ENCODE data around the gene ACACA. TPM values are rescaled to one million over a fixed set of nuclear protein-coding genes. Genes with fewer than 3 reads are reported as not detected.

The ACACA gene
- total and polyA plus RNA-seq, 9 of the 15 experiments (the other 6 are each of a cell fraction or from before 2014, with no cell fraction given) = 35.9 to 135 (median 88.4) TPM

DNA sequence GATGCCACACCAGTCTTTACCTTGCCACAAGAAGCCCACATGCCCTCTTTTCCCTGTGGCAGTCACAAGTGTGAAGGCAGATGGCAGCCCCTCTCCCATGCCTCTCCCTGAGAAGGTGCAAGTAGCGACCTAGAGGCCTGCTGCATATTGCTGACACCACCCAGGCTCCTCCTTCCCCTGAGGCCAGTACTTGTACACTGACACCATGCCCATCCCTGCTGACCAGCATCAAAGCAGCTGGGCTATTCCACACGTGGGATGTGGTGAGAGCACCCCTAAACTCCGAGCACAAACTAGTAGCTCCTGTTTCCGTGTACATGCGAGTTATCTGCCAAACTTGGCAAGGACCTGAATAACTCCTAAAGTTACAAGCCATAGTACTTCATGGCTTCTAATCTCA is 308.5 kb downstream of the ACACA start:
- no peaks in the 10 kb centered on the region for H3K79me2 ChIP-seq (ENCODE audit: control insufficient read depth, insufficient read depth, low read length)
- TF ChIP-seq TAL1 (IDR thresholded peaks at IDR 0.05) (no peak), RAD21 (CRISPR knock-in tag; conservative IDR thresholded peaks at IDR 0.05 in 1 of 2, IDR thresholded peaks at IDR 0.05 in 1 of 2) (no peak), CHCHD3 (CRISPR knock-in tag; IDR thresholded peaks at IDR 0.05) (no peak), NFXL1 (CRISPR knock-in tag; IDR thresholded peaks at IDR 0.05) (no peak), KDM1A (IDR thresholded peaks at IDR 0.05) (no peak), TGIF2 (CRISPR knock-in tag; IDR thresholded peaks at IDR 0.05) (no peak)
- TF ChIP-seq, protein P1, sequence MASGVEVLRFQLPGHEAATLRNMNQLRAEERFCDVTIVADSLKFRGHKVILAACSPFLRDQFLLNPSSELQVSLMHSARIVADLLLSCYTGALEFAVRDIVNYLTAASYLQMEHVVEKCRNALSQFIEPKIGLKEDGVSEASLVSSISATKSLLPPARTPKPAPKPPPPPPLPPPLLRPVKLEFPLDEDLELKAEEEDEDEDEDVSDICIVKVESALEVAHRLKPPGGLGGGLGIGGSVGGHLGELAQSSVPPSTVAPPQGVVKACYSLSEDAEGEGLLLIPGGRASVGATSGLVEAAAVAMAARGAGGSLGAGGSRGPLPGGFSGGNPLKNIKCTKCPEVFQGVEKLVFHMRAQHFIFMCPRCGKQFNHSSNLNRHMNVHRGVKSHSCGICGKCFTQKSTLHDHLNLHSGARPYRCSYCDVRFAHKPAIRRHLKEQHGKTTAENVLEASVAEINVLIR (CRISPR knock-in tag; IDR thresholded peaks at IDR 0.05) = no peak
- TF ChIP-seq, protein P2, sequence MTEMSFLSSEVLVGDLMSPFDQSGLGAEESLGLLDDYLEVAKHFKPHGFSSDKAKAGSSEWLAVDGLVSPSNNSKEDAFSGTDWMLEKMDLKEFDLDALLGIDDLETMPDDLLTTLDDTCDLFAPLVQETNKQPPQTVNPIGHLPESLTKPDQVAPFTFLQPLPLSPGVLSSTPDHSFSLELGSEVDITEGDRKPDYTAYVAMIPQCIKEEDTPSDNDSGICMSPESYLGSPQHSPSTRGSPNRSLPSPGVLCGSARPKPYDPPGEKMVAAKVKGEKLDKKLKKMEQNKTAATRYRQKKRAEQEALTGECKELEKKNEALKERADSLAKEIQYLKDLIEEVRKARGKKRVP (CRISPR knock-in tag; IDR thresholded peaks at IDR 0.05) = no peak
- ChIA-PET POLR2A (interaction anchor here (0.5 to 1.2 kb wide), 4 partner anchors 11 to 19 kb away, joined by 3 to 5 read pairs (median 3); no protein-coding TSS in a partner anchor), CTCF (ENCODE audit: low intra/inter-chr PET ratio) (no interaction called here)
- in situ Hi-C loops (cut with MboI) = no loop called here
- BruUV-seq (replicated peaks) = no TSS peak
- H3K4me2 ChIP-seq (ENCODE audit: insufficient read depth, low read length) = no peak overlapping the region
- H3K9ac ChIP-seq (ENCODE audit: insufficient read depth in 1 of 2, low read depth in 2 of 2, low read length in 2 of 2) = no peak overlapping the region
- DNase-seq (ENCODE audit: extremely low read depth in 1 of 4, low spot score in 3 of 4) = no peak
- ATAC-seq = no peak
- WGBS (ENCODE audit: insufficient coverage, low coverage, missing lambda C conversion rate) = 78% methylated on average over 5 of the region's 5 CpGs
- intact Hi-C loops (cut with micrococcal nuclease) = no loop called here
- H3K4me3 ChIP-seq = no peak overlapping the region
- H2AFZ ChIP-seq (ENCODE audit: low read depth, low read length) = no peak overlapping the region
- no peak overlapping the region for H3K27ac ChIP-seq (ENCODE audit: extremely low read depth, low read depth, low read length)
- no peak for FAIRE-seq
- no peaks in the 10 kb centered on the region for H3K4me1 ChIP-seq (replicated peaks in 1 of 2; ENCODE audit: control insufficient read depth in 2 of 2, insufficient read depth in 2 of 2, low read length in 2 of 2)
- H3K27me3 ChIP-seq (ENCODE audit: control insufficient read depth in 2 of 2, insufficient read depth in 2 of 2, low read length in 2 of 2) = no peaks in the 10 kb centered on the region
- H4K20me1 ChIP-seq (replicated peaks; ENCODE audit: control insufficient read depth, insufficient read depth, low read length) = no peaks in the 10 kb centered on the region
- H3K36me3 ChIP-seq (ENCODE audit: control insufficient read depth, insufficient read depth, low read length) = peaks cover 91% of the 10 kb centered on the region
- no peaks in the 10 kb centered on the region for H3K9me3 ChIP-seq (replicated peaks; ENCODE audit: control insufficient read depth, insufficient read depth, low read depth, low read length)
- no peaks in the 10 kb centered on the region for H3K9me1 ChIP-seq (ENCODE audit: control insufficient read depth, insufficient read depth, low read length)

Measured in K562 (cell line).